ENCODE results near the gene ADCY5.

Gene ADCY5

DNA sequence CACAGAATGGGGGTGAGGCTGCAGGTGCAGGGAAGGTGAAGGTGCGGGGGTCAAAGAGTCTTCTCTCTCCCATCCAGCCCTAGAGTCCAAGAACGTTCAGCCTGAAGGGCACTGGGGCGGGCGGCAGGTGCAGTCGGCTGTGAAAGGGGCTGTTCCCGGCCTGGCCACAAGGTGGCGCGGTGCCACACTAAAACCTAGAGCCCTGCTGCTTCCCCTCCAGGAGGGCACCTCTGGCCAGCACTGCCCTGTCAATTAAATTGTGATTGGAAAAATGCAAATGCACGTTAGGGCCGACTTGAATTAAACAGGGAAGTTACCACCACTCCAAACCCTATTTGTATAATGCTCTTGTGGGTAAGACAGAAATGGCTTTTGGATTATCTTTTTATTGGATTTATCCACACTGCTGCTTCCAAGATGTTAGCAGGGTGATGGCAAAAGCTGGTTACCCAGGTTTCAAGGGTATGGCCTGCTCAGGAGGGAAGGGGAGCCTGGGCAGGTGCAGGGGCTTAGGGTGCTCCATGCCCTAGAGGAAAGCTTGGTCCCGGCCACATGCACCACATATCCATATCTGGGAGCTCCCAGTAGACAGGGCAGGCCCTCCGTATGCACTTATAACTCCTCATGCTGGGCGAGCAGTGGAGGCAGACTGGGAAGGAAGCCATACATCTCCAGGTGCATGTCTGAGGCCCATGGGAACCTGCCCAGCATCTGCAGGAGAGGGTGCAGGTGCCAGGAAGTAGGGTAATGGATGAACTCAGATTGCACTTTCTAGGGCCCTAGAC lies 119.8 kb downstream of the ADCY5 start:
- H3K27ac ChIP-seq, result no peak overlapping the region
- TF ChIP-seq, protein P1, sequence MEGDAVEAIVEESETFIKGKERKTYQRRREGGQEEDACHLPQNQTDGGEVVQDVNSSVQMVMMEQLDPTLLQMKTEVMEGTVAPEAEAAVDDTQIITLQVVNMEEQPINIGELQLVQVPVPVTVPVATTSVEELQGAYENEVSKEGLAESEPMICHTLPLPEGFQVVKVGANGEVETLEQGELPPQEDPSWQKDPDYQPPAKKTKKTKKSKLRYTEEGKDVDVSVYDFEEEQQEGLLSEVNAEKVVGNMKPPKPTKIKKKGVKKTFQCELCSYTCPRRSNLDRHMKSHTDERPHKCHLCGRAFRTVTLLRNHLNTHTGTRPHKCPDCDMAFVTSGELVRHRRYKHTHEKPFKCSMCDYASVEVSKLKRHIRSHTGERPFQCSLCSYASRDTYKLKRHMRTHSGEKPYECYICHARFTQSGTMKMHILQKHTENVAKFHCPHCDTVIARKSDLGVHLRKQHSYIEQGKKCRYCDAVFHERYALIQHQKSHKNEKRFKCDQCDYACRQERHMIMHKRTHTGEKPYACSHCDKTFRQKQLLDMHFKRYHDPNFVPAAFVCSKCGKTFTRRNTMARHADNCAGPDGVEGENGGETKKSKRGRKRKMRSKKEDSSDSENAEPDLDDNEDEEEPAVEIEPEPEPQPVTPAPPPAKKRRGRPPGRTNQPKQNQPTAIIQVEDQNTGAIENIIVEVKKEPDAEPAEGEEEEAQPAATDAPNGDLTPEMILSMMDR (conservative IDR thresholded peaks at IDR 0.05), result peak; percentile 99
- no peak for TF ChIP-seq ZFX (IDR thresholded peaks at IDR 0.05)

DNA sequence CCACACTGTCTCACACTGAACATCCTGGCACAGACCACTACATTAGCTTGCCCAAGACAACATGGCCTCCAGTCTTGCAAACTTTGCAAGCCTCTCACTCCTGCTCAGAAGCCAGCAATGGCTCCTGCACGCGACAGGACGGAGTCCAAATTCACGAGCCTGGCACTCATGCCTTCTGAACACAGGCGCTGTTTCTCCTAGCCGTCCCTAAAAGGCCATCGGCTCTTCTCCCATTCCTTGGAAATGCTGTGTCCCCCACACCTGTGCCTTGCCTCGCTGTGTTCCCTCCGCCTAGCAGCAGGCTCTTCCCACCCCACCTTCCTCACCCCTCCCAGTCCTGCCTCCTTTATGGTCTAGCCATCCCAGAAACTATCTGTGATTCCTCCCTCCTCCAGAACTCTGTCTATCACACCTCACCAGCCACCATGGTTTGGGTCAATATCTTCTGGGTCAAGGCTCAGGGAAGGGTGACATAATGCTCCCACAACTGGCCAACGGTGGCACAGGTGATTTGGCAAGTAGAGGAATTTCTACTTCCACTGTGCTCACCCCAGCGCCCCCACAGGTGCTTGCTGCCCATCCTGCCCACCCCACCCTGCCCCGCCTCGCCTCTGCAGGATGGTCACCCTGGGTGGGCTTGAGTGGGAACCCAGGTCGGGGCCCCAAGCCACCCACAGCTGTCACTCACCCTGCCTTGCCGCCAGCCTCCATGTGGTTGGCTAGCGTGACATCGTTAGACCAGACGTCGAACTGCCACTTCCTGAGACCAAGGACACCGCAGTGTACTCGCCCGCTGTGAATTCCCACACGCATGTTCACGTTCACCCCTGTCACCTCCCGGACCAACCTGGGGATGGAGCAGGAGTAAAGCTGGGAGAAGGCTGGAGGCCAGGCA lies 120.7 kb downstream of the ADCY5 start:
- TF ChIP-seq ZFX (IDR thresholded peaks at IDR 0.05), result no peak
- TF ChIP-seq, protein P1 (conservative IDR thresholded peaks at IDR 0.05), result no peak
- no peak overlapping the region for H3K27ac ChIP-seq

DNA sequence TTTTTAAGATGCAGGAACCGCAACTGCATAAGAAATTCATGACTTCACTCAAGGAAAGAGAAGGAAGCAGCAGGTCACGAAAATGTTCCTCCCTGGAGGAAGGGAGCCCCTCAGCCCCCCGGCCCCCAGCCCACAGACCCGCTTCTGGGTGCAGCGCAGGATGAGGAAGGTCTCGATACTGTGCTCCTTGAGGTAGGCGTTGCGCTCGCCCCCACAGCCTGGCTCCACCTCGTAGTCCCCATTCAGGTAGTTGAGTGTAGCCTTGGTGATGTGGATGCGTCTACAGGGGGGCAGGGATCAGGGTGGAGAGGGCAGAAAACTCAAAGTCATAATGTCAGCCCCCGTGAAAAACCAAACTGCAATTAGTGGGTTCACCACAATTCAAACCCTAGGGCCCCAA lies 121.4 kb downstream of the ADCY5 start:
- H3K27ac ChIP-seq, result no peak overlapping the region
- TF ChIP-seq, protein P1 (conservative IDR thresholded peaks at IDR 0.05), result no peak
- no peak for TF ChIP-seq ZFX (IDR thresholded peaks at IDR 0.05)

DNA sequence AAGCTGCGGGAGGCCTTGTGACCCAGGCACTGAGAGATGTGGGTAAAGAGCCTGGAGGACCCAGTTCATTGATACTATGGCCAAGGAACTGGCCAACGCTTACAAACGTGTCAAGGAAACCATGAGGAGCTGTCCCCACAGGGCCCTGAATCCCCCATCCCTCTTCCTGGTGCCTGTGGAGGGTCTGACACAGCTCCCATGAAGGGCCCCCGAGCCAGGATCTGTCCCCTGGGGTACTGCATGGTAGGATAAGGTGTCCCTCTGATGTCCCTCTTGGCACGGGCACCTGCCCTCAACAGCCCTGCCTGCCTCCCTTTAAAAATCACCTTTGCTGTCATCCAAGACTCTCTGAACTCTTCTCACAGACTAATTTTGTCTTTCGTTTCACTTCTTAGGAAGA lies 122.4 kb downstream of the ADCY5 start:
- TF ChIP-seq, protein P1 (conservative IDR thresholded peaks at IDR 0.05), result no peak
- no peak for TF ChIP-seq ZFX (IDR thresholded peaks at IDR 0.05)

GRCh38 chr3:123325766-123326256 lies 123.1 kb downstream of the ADCY5 start:
- no peak overlapping the region for H3K27ac ChIP-seq
- TF ChIP-seq ZFX (IDR thresholded peaks at IDR 0.05), result no peak
- TF ChIP-seq, protein P1 (conservative IDR thresholded peaks at IDR 0.05), result no peak

More for the DNA sequence above, 122.4 kb downstream of the ADCY5 start:
- no peak overlapping the region for H3K27ac ChIP-seq

DNA sequence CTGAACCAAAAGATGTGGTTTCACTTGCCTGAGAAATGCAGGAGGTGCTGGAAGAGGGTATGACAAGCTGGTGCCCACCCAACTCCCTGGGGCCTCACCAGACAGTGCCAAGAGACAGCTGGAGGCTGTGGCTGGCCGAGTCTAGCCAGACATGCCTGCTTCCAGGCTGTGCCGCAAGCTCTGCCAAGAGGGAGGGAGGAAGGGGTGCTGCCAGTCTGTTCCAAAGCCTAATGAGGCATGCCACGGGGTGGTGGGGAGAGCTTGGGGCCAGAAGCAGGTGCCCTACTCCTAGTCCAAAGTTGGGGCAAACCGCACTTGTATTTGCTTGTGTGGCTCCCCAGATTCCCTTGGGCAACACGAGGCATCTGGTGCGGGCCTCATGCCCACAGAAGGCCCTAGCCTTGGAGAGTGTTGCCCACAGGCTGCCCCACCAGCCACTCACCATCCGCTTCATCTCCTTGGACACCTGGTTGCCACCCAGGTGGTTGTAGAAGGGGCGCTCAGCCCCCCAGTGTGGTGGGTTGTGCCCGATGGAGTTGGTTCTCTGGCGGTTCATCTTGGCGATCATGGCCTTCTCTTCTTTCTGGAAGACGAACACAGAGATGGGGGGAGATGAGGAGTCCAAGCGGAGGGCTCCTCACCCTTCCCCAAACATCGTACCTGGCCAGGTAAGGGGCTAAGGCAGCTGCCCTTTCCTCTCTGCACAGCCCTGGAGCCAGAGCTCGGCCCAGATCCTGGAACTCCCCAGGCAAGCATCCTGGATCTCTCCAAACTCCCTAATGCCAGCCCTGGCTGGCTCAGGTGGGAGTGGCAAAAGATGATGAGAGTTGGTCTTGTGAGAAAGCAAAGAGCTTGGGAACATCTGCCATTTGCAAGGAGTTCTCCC lies 123.8 kb downstream of the ADCY5 start:
- TF ChIP-seq ZFX (IDR thresholded peaks at IDR 0.05), result no peak
- TF ChIP-seq, protein P1 (conservative IDR thresholded peaks at IDR 0.05), result no peak

More for the DNA sequence above, 123.8 kb downstream of the ADCY5 start:
- H3K27ac ChIP-seq, result no peak overlapping the region
